GM12878 (cell line): ENCODE data around the gene ITK. TPM values are rescaled to one million over a fixed set of nuclear protein-coding genes. Genes with fewer than 3 reads are reported as not detected.

Experiments used
- ATAC-seq: fragments of 200-7000 bp; cut with Tn5 transposase; 3 replicates; pipeline ENCODE4 v1.9.1; 2020; ENCODE audit warnings: mild to moderate bottlenecking, moderate library complexity
- BruUV-seq: library from RNA; stranded (reverse); fragments of 400-500 nt; replicated peaks from 2 replicates; lab custom pipeline; 2021; lab: Mats Ljungman, UMichigan
- CTCF ChIA-PET: fragments of 300-600 bp; sonication (Branson Sonifier 250); formaldehyde crosslinking; extraction: SDS; loops from one replicate; lab custom pipeline; 2021; ENCODE audit warnings: inconsistent platforms; lab: Yijun Ruan, JAX
- POLR2A ChIA-PET: fragments of 350-600 bp; formaldehyde crosslinking; extraction: SDS; loops from one replicate; lab custom pipeline; 2021; ENCODE audit warnings: inconsistent platforms; lab: Charles Lee
- RAD21 ChIA-PET: fragments of 300-600 bp; sonication (Branson Sonifier 250); formaldehyde crosslinking; loops from one replicate; lab custom pipeline; 2023; ENCODE audit warnings: antibody characterized with exemption; ENCODE audit not compliant: unreplicated experiment; lab: Charles Lee
- SMC1A ChIA-PET: fragments of 300-600 bp; sonication (Branson Sonifier 250); formaldehyde crosslinking; loops from one replicate; lab custom pipeline; 2023; ENCODE audit not compliant: unreplicated experiment, uncharacterized antibody; lab: Charles Lee
- DNase-seq: peaks from one replicate; pipeline ENCODE4 v3.0.0-alpha.2; 2011; ENCODE audit warnings: low read depth, low spot score
- FAIRE-seq: peaks from 3 replicates; lab custom pipeline; 2011; peaks lifted over from hg19 to GRCh38; lab: Jason Lieb, UNC
- H2AFZ ChIP-seq: 2 replicates; pipeline ENCODE4 v1.6.0; 2011; ENCODE audit warnings: low read depth, low read length, control low read depth; ENCODE audit not compliant: control insufficient read depth
- H3K27ac ChIP-seq: 2 replicates; pipeline ENCODE4 v1.5.1; 2011; ENCODE audit warnings: control low read depth; ENCODE audit not compliant: control insufficient read depth, insufficient read depth
- H3K27me3 ChIP-seq, 2 experiments: replicated peaks in 1 of 2; 2 replicates each; pipeline versions ENCODE4 v1.6.0 to v1.6.1; 2011; ENCODE audit warnings: low read length in 1 of 2; ENCODE audit not compliant: control insufficient read depth in 2 of 2, insufficient read depth in 2 of 2
- H3K36me3 ChIP-seq, 2 experiments: 2 replicates each; pipeline ENCODE4 v1.5.1; 2011; ENCODE audit warnings: low read length in 1 of 2; ENCODE audit not compliant: control insufficient read depth in 2 of 2, insufficient read depth in 2 of 2
- H3K4me1 ChIP-seq: 2 replicates; pipeline ENCODE4 v1.6.1; 2011; ENCODE audit warnings: mild to moderate bottlenecking, low read length, moderate library complexity, mixed read lengths; ENCODE audit not compliant: control insufficient read depth, insufficient read depth
- H3K4me2 ChIP-seq: 2 replicates; pipeline ENCODE4 v1.6.0; 2011; ENCODE audit warnings: control low read depth; ENCODE audit not compliant: control insufficient read depth, insufficient read depth
- H3K4me3 ChIP-seq: fragments of 200-600 bp; sonication (generic); 2 replicates; pipeline ENCODE4 v1.5.1; 2016
- H3K79me2 ChIP-seq: 2 replicates; pipeline ENCODE4 v1.6.0; 2011; ENCODE audit warnings: low read length; ENCODE audit not compliant: control insufficient read depth, insufficient read depth
- H3K9ac ChIP-seq: 2 replicates; pipeline ENCODE4 v1.8.0; 2011; ENCODE audit warnings: low read length, control low read depth, mixed read lengths; ENCODE audit not compliant: control insufficient read depth, insufficient read depth
- H3K9me3 ChIP-seq: replicated peaks from 3 replicates; pipeline ENCODE4 v1.5.1; 2011; ENCODE audit warnings: mild to moderate bottlenecking, low read length; ENCODE audit not compliant: control insufficient read depth, insufficient read depth
- H4K20me1 ChIP-seq: 2 replicates; pipeline ENCODE4 v1.6.0; 2011; ENCODE audit not compliant: control insufficient read depth, insufficient read depth
- GABPA ChIP-seq: IDR thresholded peaks from 2 replicates; pipeline ENCODE4 v1.6.1; 2014; ENCODE audit warnings: antibody characterized with exemption, low read depth, mild to moderate bottlenecking, inconsistent platforms
- PAX8 ChIP-seq: fragments of 450-650 bp; IDR thresholded peaks from 2 replicates; pipeline ENCODE4 v1.6.1; 2017; ENCODE audit warnings: mild to moderate bottlenecking, moderate library complexity
- POU2F2 ChIP-seq: IDR thresholded peaks from 3 replicates; pipeline ENCODE4 v1.6.1; 2011; ENCODE audit warnings: low read depth, mild to moderate bottlenecking, low read length, borderline replicate concordance
- RAD21 ChIP-seq: IDR thresholded peaks from 2 replicates; pipeline ENCODE4 v1.6.1; 2011; ENCODE audit warnings: mild to moderate bottlenecking, low read depth, low read length, moderate library complexity; ENCODE audit not compliant: insufficient read depth
- RBBP5 ChIP-seq: fragments of 200-600 bp; sonication (generic); conservative IDR thresholded peaks from 2 replicates; pipeline ENCODE4 v1.6.1; 2016
- RFX5 ChIP-seq: IDR thresholded peaks from 2 replicates; pipeline ENCODE4 v1.6.1; 2011; ENCODE audit warnings: low read depth, low read length, improper control_type of control experiment
- STAT1 ChIP-seq: fragments of 450-650 bp; conservative IDR thresholded peaks from 2 replicates; pipeline ENCODE4 v1.6.1; 2014; ENCODE audit warnings: antibody characterized with exemption, mild to moderate bottlenecking
- TCF3 ChIP-seq: IDR thresholded peaks from 2 replicates; pipeline ENCODE4 v1.6.1; 2012; ENCODE audit warnings: low read depth, mild to moderate bottlenecking, low read length, borderline replicate concordance; ENCODE audit not compliant: insufficient read depth
- YY1 ChIP-seq: IDR thresholded peaks from 2 replicates; pipeline ENCODE4 v1.6.1; 2011; ENCODE audit warnings: low read depth, mild to moderate bottlenecking, low read length
- ZNF24 ChIP-seq: fragments of 450-650 bp; IDR thresholded peaks from 2 replicates; pipeline ENCODE4 v1.6.1; 2017; ENCODE audit warnings: antibody characterized with exemption, mild to moderate bottlenecking
- WGBS: methylation state at CpG from one replicate; pipeline ENCODE4 v1.1.6; 2016; ENCODE audit warnings: low lambda C conversion rate; ENCODE audit not compliant: insufficient replicate concordance, insufficient coverage; ENCODE audit errors: missing lambda C conversion rate; 5-methylcytosine and 5-hydroxymethylcytosine counted together
- in situ Hi-C: fragments of 300-500 bp; cut with MboI; formaldehyde crosslinking; loops from 9 replicates; pipeline ENCODE4 v1.14.3; 2018; ENCODE audit warnings: mixed read lengths
- intact Hi-C: fragments of 100-400 bp; cut with micrococcal nuclease; formaldehyde crosslinking; loops from one replicate; pipeline ENCODE4 v1.14.2; 2022; ENCODE audit not compliant: unreplicated experiment
- polyA plus RNA-seq, 11 experiments: library from polyadenylated mRNA; depleted of rRNA in 4 of 11; unstranded in 6 of 11; stranded (reverse) in 5 of 11; fragments of >200 nt; fragmentation: Nextera tagmentation in 4 of 11; fragmentation: Illumina TruSeq in 1 of 11; extraction: Ambion mirVana in 4 of 11; extraction: Trizol in 1 of 11; gene quantifications; 1 replicate in 1 of 11; 2 replicates in 10 of 11; pipeline versions ENCODE4 v1.2.1 to v1.2.3, GENCODE V29; 2011 to 2016; ENCODE audit warnings: inconsistent platforms in 2 of 11, missing spikeins in 2 of 11, low read depth in 1 of 11
- total RNA-seq, 4 experiments: library from RNA; depleted of rRNA in 3 of 4; stranded (reverse); fragments of >200 nt in 3 of 4; fragmentation: Illumina TruSeq in 1 of 4; extraction: Trizol in 1 of 4; gene quantifications; 2 replicates each; pipeline versions ENCODE4 v1.2.1 to v1.2.3, GENCODE V29; 2013 to 2021
- TF ChIP-seq, protein P1 (sequence below): fragments of 450-650 bp; IDR thresholded peaks from 2 replicates; pipeline ENCODE4 v1.6.1; 2017; ENCODE audit warnings: mild to moderate bottlenecking, moderate library complexity
- TF ChIP-seq, protein P2 (sequence below): IDR thresholded peaks from 2 replicates; pipeline ENCODE4 v1.6.1; 2012; ENCODE audit warnings: improper control_type of control experiment, low read depth, low read length; ENCODE audit not compliant: insufficient replicate concordance

Gene ITK
- total and polyA plus RNA-seq, 10 of the 15 experiments (the other 5 are each of a cell fraction or from before 2014, with no cell fraction given), result 0.05 to 2.4 (median 0.76) TPM

DNA sequence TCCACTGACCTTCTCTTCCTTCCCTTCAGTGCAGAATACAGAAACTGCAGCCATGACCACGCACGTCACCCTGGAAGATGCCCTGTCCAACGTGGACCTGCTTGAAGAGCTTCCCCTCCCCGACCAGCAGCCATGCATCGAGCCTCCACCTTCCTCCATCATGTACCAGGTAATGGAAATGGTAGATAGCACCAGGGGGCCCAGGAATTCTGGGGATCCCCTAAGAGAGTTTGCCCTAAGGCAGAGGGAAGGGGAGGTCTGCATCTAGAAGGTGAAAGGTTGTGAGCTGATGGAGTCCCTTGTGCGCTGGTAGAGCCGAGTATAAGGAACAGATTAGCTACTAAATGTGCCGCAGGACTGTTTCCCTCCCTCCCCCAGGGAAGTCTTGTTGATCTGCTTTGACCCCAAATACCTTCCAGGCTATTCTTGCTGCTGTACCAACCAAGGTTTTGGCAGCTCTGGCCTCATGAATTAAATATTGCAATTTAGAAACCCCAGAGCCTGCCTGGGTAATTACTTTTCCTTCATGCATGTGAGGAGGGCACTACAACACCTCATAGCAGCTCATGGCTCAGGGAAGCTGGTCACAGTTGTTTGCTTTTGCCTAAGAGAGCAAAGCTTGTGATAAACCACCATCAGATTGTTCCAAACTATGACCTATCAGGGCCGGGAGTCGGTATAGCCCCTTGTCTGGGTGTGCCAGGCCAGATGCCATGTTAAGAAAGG is 104.8 kb downstream of the ITK start:
- no peak overlapping the region for H2AFZ ChIP-seq
- DNase-seq (no peak), FAIRE-seq (no peak), ATAC-seq (no peak)
- no peaks in the 10 kb centered on the region for H3K27me3 ChIP-seq
- H4K20me1 ChIP-seq, result peaks cover 7% of the 10 kb centered on the region; the same call in 1 of the 2 replicates
- no TSS peak for BruUV-seq
- ChIA-PET CTCF (interaction anchor here (1.0 to 1.4 kb wide), 3 partner anchors 22 to 42 kb away, joined by 3 to 10 read pairs (median 4); no protein-coding TSS in a partner anchor), SMC1A (interaction anchor here (0.7 to 4.2 kb wide), 7 partner anchors 11 to 136 kb away, joined by 3 to 23 read pairs (median 3); no protein-coding TSS in a partner anchor), RAD21 (no interaction called here), POLR2A (interaction anchor here (0.7 to 5.7 kb wide), 3 partner anchors 9 to 20 kb away, joined by 3 to 41 read pairs (median 3); no protein-coding TSS in a partner anchor)
- H3K9me3 ChIP-seq, result peaks cover 5% of the 10 kb centered on the region; the same call in 1 of the 3 replicates
- peaks cover 21% of the 10 kb centered on the region for H3K4me1 ChIP-seq
- 95% methylated on average over 10 of the region's 10 CpGs for WGBS
- peaks cover 40% of the 10 kb centered on the region for H3K79me2 ChIP-seq
- intact Hi-C loops (loop anchor here (10.0 kb wide), 1 partner anchor 1209 kb away; no protein-coding TSS in a partner anchor), in situ Hi-C loops (no loop called here)
- peaks cover 12 to 25% of the 10 kb centered on the region in 2 experiments for H3K36me3 ChIP-seq
- no peak overlapping the region for H3K9ac ChIP-seq
- no peak overlapping the region for H3K4me2 ChIP-seq
- no peak overlapping the region for H3K4me3 ChIP-seq
- no peak overlapping the region for H3K27ac ChIP-seq
- TF ChIP-seq POU2F2, result no peak
- TF ChIP-seq, protein P1, sequence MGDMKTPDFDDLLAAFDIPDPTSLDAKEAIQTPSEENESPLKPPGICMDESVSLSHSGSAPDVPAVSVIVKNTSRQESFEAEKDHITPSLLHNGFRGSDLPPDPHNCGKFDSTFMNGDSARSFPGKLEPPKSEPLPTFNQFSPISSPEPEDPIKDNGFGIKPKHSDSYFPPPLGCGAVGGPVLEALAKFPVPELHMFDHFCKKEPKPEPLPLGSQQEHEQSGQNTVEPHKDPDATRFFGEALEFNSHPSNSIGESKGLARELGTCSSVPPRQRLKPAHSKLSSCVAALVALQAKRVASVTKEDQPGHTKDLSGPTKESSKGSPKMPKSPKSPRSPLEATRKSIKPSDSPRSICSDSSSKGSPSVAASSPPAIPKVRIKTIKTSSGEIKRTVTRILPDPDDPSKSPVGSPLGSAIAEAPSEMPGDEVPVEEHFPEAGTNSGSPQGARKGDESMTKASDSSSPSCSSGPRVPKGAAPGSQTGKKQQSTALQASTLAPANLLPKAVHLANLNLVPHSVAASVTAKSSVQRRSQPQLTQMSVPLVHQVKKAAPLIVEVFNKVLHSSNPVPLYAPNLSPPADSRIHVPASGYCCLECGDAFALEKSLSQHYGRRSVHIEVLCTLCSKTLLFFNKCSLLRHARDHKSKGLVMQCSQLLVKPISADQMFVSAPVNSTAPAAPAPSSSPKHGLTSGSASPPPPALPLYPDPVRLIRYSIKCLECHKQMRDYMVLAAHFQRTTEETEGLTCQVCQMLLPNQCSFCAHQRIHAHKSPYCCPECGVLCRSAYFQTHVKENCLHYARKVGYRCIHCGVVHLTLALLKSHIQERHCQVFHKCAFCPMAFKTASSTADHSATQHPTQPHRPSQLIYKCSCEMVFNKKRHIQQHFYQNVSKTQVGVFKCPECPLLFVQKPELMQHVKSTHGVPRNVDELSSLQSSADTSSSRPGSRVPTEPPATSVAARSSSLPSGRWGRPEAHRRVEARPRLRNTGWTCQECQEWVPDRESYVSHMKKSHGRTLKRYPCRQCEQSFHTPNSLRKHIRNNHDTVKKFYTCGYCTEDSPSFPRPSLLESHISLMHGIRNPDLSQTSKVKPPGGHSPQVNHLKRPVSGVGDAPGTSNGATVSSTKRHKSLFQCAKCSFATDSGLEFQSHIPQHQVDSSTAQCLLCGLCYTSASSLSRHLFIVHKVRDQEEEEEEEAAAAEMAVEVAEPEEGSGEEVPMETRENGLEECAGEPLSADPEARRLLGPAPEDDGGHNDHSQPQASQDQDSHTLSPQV, result no peak
- TF ChIP-seq TCF3, result no peak
- TF ChIP-seq YY1, result no peak
- TF ChIP-seq ZNF24, result no peak
- TF ChIP-seq PAX8, result no peak
- TF ChIP-seq, protein P2, sequence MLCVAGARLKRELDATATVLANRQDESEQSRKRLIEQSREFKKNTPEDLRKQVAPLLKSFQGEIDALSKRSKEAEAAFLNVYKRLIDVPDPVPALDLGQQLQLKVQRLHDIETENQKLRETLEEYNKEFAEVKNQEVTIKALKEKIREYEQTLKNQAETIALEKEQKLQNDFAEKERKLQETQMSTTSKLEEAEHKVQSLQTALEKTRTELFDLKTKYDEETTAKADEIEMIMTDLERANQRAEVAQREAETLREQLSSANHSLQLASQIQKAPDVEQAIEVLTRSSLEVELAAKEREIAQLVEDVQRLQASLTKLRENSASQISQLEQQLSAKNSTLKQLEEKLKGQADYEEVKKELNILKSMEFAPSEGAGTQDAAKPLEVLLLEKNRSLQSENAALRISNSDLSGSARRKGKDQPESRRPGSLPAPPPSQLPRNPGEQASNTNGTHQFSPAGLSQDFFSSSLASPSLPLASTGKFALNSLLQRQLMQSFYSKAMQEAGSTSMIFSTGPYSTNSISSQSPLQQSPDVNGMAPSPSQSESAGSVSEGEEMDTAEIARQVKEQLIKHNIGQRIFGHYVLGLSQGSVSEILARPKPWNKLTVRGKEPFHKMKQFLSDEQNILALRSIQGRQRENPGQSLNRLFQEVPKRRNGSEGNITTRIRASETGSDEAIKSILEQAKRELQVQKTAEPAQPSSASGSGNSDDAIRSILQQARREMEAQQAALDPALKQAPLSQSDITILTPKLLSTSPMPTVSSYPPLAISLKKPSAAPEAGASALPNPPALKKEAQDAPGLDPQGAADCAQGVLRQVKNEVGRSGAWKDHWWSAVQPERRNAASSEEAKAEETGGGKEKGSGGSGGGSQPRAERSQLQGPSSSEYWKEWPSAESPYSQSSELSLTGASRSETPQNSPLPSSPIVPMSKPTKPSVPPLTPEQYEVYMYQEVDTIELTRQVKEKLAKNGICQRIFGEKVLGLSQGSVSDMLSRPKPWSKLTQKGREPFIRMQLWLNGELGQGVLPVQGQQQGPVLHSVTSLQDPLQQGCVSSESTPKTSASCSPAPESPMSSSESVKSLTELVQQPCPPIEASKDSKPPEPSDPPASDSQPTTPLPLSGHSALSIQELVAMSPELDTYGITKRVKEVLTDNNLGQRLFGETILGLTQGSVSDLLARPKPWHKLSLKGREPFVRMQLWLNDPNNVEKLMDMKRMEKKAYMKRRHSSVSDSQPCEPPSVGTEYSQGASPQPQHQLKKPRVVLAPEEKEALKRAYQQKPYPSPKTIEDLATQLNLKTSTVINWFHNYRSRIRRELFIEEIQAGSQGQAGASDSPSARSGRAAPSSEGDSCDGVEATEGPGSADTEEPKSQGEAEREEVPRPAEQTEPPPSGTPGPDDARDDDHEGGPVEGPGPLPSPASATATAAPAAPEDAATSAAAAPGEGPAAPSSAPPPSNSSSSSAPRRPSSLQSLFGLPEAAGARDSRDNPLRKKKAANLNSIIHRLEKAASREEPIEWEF, result no peak
- no peak for TF ChIP-seq RFX5
- TF ChIP-seq RBBP5, result no peak
- TF ChIP-seq GABPA, result no peak
- TF ChIP-seq STAT1, result no peak
- no peak for TF ChIP-seq RAD21
